Activated naive CD4-positive, alpha-beta T cell treated with anti-CD3 and anti-CD28 coated beads, Interleukin-2, amount 50 U/mL, for 72 hours (primary cell): Measurements from ENCODE around the gene ANKRD26. TPM values are rescaled to one million over a fixed set of nuclear protein-coding genes. Genes with fewer than 3 reads are reported as not detected.
"Not testable (repeated sequence)": the region's sequence is repeated elsewhere in the genome, so short reads cannot be mapped to it uniquely, and the experiment has no call there.

Experiments used
- ATAC-seq, 2 donors: fragments of 150-1000 bp; cut with Tn5 transposase; 2 replicates each; pipeline ENCODE4 v1.10.0; 2021; ENCODE audit warnings: mild to moderate bottlenecking in 2 of 2, moderate library complexity in 2 of 2
- DNase-seq, 2 donors: peaks; one replicate each; pipeline ENCODE4 v3.0.0; 2021 to 2022; ENCODE audit warnings: low spot score in 2 of 2
- H3K27ac Mint-ChIP-seq, 2 donors: one replicate each; pipeline ENCODE4 v1.8.0; 2022; ENCODE audit warnings: mild to moderate bottlenecking in 2 of 2, mixed read lengths in 2 of 2
- H3K36me3 Mint-ChIP-seq, 2 donors: one replicate each; pipeline ENCODE4 v1.8.0; 2022; ENCODE audit warnings: mixed read lengths in 2 of 2
- H3K9me3 Mint-ChIP-seq, 2 donors: one replicate each; pipeline ENCODE4 v1.8.0; 2022; ENCODE audit warnings: mixed read lengths in 2 of 2
- total RNA-seq, 2 donors: library from RNA; stranded (reverse); gene quantifications; one replicate each; pipeline ENCODE4 v1.2.3, GENCODE V29; 2022

Gene ANKRD26
- total RNA-seq, 2 donors from 2014 or later = 9.5 to 10.5 TPM

GRCh38 chr10:27045247-27045646 is 55.0 kb downstream of the ANKRD26 start:
- not testable (repeated sequence) for ATAC-seq, H3K9me3 Mint-ChIP-seq

GRCh38 chr10:27041196-27041595 is 59.1 kb downstream of the ANKRD26 start:
- DNase-seq = no peak
- peaks cover 0 to 7% of the 10 kb centered on the region in 2 donors for H3K36me3 Mint-ChIP-seq
- no peaks in the 10 kb centered on the region for H3K9me3 Mint-ChIP-seq
- ATAC-seq = no peak
- peak overlapping the region in 1 of 2 donors; percentile 11 for H3K27ac Mint-ChIP-seq

More at GRCh38 chr10:27045247-27045646, 55.0 kb downstream of the ANKRD26 start:
- not testable (repeated sequence) for H3K27ac Mint-ChIP-seq, H3K36me3 Mint-ChIP-seq, DNase-seq

- DNase-seq (no peak), ATAC-seq (no peak)
- Mint-ChIP-seq H3K36me3 (peaks cover 0 to 7% of the 10 kb centered on the region in 2 donors), H3K27ac (no peak overlapping the region), H3K9me3 (no peaks in the 10 kb centered on the region)
Observed at GRCh38 chr10:27038168-27038567, 62.1 kb downstream of the ANKRD26 start.

- peak; percentile 72 to 97 for ATAC-seq
- Mint-ChIP-seq H3K36me3 (peaks cover 0 to 2% of the 10 kb centered on the region in 2 donors), H3K27ac (peak overlapping the region; percentile 78 to 85), H3K9me3 (no peaks in the 10 kb centered on the region)
- no peak for DNase-seq
Observed at GRCh38 chr10:27035163-27035562, 65.1 kb downstream of the ANKRD26 start.

GRCh38 chr10:27030060-27030459 is 70.2 kb downstream of the ANKRD26 start:
- ATAC-seq = peak in 1 of 2 donors; percentile 57
- no peak overlapping the region for H3K27ac Mint-ChIP-seq
- no peaks in the 10 kb centered on the region for H3K9me3 Mint-ChIP-seq
- no peaks in the 10 kb centered on the region for H3K36me3 Mint-ChIP-seq
- no peak for DNase-seq

- Mint-ChIP-seq H3K27ac (peak overlapping the region in 1 of 2 donors; percentile 24), H3K36me3 (peaks cover 8% of the 10 kb centered on the region in 2 donors), H3K9me3 (no peaks in the 10 kb centered on the region)
- ATAC-seq (no peak), DNase-seq (no peak)
Observed at GRCh38 chr10:27022048-27022447, 78.2 kb downstream of the ANKRD26 start.

- DNase-seq = no peak
- H3K27ac Mint-ChIP-seq = no peak overlapping the region
- peaks cover 8% of the 10 kb centered on the region in 2 donors for H3K36me3 Mint-ChIP-seq
- no peak for ATAC-seq
- no peaks in the 10 kb centered on the region for H3K9me3 Mint-ChIP-seq
Observed at GRCh38 chr10:27020243-27020642, 80.1 kb downstream of the ANKRD26 start.

- Mint-ChIP-seq H3K9me3 (no peaks in the 10 kb centered on the region), H3K27ac (no peak overlapping the region), H3K36me3 (peaks cover 8% of the 10 kb centered on the region in 2 donors)
- ATAC-seq = no peak
- DNase-seq = no peak
Observed at GRCh38 chr10:27019827-27020226, 80.5 kb downstream of the ANKRD26 start.

GRCh38 chr10:26997610-26998009 is 102.7 kb downstream of the ANKRD26 start:
- DNase-seq (no peak), ATAC-seq (no peak)
- Mint-ChIP-seq H3K9me3 (peaks cover 3 to 4% of the 10 kb centered on the region in 2 donors), H3K27ac (peak overlapping the region; percentile 0 to 18), H3K36me3 (peaks cover 13 to 17% of the 10 kb centered on the region in 2 donors)

GRCh38 chr10:26994743-26995142 is 105.6 kb downstream of the ANKRD26 start:
- peaks cover 0 to 12% of the 10 kb centered on the region in 2 donors for H3K36me3 Mint-ChIP-seq
- peaks cover 0 to 3% of the 10 kb centered on the region in 2 donors for H3K9me3 Mint-ChIP-seq
- DNase-seq (no peak), ATAC-seq (no peak)
- H3K27ac Mint-ChIP-seq = no peak overlapping the region

GRCh38 chr10:26987851-26988250 is 112.4 kb downstream of the ANKRD26 start:
- DNase-seq = no peak
- Mint-ChIP-seq H3K9me3 (no peaks in the 10 kb centered on the region), H3K36me3 (no peaks in the 10 kb centered on the region), H3K27ac (no peak overlapping the region)
- ATAC-seq = no peak

GRCh38 chr10:26983156-26983555 is 117.1 kb downstream of the ANKRD26 start:
- Mint-ChIP-seq H3K27ac (no peak overlapping the region), H3K9me3 (no peaks in the 10 kb centered on the region), H3K36me3 (no peaks in the 10 kb centered on the region)
- no peak for ATAC-seq
- DNase-seq = no peak

GRCh38 chr10:26982058-26982457 is 118.2 kb downstream of the ANKRD26 start:
- H3K9me3 Mint-ChIP-seq = no peaks in the 10 kb centered on the region
- no peaks in the 10 kb centered on the region for H3K36me3 Mint-ChIP-seq
- no peak overlapping the region for H3K27ac Mint-ChIP-seq
- ATAC-seq (no peak), DNase-seq (no peak)

- ATAC-seq (no peak), DNase-seq (no peak)
- Mint-ChIP-seq H3K27ac (no peak overlapping the region), H3K9me3 (no peaks in the 10 kb centered on the region), H3K36me3 (no peaks in the 10 kb centered on the region)
Observed at GRCh38 chr10:26981232-26981824, 119.0 kb downstream of the ANKRD26 start.

GRCh38 chr10:26978519-26978918 is 121.8 kb downstream of the ANKRD26 start:
- no peaks in the 10 kb centered on the region for H3K36me3 Mint-ChIP-seq
- DNase-seq = no peak
- H3K27ac Mint-ChIP-seq = no peak overlapping the region
- no peak for ATAC-seq
- no peaks in the 10 kb centered on the region for H3K9me3 Mint-ChIP-seq

GRCh38 chr10:26977635-26978034 is 122.7 kb downstream of the ANKRD26 start:
- no peaks in the 10 kb centered on the region for H3K9me3 Mint-ChIP-seq
- ATAC-seq (no peak), DNase-seq (no peak)
- H3K36me3 Mint-ChIP-seq = no peaks in the 10 kb centered on the region
- H3K27ac Mint-ChIP-seq = no peak overlapping the region

GRCh38 chr10:26970667-26971066 is 129.6 kb downstream of the ANKRD26 start:
- peak in 1 of 2 donors; percentile 38 for ATAC-seq
- no peak for DNase-seq
- Mint-ChIP-seq H3K9me3 (peaks cover 3 to 6% of the 10 kb centered on the region in 2 donors), H3K36me3 (peaks cover 0 to 13% of the 10 kb centered on the region in 2 donors), H3K27ac (no peak overlapping the region)
